HG03378 (cell line): ENCODE data around the gene KIAA0825.

ENCODE experiments used
- ATAC-seq: cut with Tn5 transposase; IDR thresholded peaks from one replicate; pipeline ENCODE4 v1.9.1; 2021; ENCODE audit warnings: mild to moderate bottlenecking, moderate library complexity; ENCODE audit not compliant: unreplicated experiment

KIAA0825 gene

DNA sequence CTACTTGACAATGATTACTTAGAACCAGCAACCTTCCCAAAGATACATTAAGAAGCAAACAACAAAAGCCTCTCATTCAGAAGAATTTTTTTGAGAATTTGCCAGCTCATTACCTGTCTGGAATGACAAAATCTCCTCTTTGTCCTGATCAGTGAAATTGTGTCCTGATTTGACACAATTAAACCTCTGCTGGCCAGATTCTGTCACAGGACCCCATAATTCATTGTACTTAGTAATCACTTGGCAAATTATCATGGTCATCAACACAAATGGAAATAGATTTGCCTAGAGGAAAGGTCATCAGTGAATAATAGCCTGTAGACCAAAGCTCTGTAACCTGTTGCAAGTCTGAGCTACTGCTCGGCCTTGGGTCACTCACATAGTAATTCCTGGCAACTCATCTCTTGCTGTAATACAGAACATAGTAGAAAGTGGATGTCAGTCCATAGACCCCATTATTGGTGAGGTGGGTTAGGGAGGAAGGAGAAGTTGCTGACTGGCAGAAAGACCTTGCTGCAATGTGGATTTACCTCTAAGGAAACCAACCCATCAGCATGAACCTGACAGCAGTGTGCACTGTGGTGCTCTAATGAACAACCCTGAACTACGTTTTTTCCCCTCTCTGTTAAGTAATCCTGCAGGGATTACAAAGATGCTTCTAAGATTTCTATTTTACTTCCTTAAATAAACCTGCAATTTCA is 370.1 kb downstream of the KIAA0825 start:
- ATAC-seq: no peak

DNA sequence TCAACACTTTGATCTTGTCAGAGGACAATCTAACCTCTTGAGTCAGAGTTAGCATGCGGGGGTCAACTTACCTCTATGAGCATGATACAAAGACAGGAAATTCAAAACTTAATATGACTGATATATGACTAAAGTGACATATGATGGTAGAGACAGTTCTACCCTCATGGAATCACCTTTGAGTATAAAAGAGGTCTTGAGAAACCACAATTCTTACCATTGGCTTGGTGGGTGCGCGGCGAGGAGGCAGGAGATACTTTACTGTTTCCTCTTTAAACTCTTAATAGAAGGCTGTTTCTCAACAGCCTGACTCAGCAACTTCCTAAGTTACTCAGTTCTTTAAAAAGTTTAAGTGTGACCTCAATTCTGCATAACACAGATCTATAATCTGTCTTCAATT is 372.8 kb downstream of the KIAA0825 start:
- ATAC-seq: no peak

- ATAC-seq: no peak
These were observed 373.5 kb downstream of the KIAA0825 start for GRCh38 chr5:94244921-94245320.

DNA sequence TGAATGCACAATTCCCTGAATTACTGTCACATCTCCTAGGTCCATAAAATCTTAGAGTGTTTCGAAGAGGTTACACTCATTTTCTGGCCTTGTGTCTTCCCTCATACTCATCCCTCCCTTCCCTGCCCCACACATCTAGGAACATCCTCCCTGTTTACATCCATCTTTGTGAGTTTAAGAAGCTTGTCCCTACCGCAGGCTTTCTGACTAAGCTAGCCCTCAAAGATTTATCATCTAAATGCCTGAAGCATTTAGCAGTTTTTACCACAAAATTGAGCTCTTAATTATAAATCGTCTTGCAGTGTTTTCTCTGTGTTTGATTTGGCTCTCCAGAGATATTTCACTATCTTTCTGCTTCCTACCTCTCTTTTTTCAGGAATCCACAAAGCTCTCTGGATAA is 374.8 kb downstream of the KIAA0825 start:
- no peak for ATAC-seq

DNA sequence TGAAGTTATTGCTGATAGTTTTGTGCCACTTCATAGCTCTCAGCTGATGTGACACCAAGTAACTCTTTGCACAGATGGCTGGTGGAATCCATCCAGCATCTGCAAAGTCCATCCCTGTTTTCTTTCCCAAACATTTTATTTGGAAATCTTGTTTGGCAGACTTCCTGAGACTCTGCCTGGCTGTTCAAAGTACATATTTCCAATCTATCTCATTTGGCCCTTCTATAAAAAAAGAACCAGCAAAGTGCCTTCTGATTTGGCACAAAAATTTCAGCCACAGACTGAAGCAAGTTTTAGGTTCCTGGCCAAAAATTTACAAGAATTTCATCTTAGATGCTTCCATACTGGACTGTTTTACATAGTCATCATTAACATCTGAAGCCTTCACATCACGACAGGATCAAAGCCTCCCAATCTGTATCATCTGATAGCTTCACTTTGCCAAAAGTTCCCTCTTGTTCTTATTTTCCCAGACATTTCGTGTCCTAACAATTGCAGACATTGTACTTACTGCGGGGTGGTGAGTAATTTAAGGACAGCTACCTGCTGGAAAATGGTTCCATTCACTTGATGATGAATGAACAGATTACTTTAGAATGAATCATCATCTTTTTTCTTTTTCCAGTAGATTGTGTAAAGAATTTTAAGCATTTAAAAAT is 377.3 kb downstream of the KIAA0825 start:
- no peak for ATAC-seq

GRCh38 chr5:94240596-94240992 is 377.8 kb downstream of the KIAA0825 start:
- no peak for ATAC-seq

DNA sequence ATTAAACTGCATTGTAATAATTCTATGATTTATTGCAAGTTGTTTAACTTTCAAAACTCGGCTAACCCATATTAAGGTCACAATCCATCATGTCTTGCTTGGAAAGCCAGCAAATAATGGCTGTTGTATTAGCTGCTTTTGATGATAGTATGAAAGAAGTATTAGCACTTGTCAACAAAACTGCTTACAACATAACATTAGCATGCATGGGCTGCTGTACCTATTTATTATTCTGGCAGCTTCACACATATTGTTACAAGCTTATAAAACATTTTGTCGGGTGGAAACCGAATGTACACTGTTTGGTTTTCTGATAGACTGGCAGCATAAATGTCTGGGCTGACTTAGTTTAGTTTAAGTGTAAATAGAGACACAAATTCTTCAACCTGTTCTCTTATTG is 378.3 kb downstream of the KIAA0825 start:
- no peak for ATAC-seq

DNA sequence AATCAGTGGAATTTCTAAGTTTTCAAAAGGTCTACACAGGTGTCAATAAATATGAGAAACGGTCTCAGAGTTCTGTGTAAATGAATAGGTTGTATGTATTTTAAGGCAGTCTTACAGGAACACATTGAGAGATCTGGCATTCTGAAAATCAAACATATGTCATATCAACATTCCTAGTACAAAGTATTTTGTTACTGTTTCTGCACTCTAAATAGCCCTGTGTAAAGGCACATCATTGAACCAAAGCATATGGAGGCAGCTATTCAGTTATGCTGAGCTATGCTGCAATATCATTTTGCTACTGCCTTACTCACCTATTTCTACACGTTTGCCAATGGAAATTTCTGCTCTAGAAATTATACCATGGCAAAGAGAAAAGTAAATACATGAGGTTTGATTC is 379.1 kb downstream of the KIAA0825 start:
- ATAC-seq: no peak

- no peak for ATAC-seq
These were observed 383.4 kb downstream of the KIAA0825 start for GRCh38 chr5:94234987-94235386.

DNA sequence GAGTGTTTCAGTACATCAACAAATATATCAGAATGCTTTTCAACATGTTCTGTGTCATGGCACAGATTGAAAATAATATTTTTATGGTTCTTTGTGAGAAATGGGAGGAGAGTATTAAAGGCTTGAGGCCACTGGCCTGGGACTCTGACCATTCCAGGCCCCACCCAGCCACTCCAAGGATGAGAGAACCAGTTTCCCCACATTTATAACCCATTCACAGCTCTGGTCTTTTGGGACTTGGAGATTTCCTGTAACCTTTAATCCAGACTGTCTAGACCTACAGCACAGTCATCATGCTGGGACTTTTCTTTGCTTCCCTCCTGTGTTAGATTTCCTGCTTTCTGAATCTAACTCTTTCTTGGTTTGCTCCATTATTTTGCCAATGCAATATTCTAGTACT is 389.6 kb downstream of the KIAA0825 start:
- ATAC-seq: no peak

DNA sequence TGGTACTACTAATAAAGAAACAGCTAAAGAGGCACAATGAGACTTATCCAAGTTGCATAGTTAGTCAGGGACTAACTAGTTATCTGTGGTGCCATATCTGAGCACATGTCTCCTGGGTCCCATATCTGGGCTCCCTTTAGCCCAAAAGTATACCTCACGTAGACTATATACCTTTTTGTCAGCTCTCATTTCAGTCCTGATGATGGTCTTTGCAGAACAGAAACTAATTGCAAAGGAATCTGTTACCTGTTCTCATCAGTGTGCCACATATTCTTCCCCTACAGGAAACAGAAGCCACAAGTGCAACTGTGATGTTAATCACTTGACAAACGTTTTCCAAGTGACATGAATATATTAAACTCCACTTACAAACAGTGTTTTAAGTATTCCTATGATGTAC is 395.2 kb downstream of the KIAA0825 start:
- no peak for ATAC-seq

DNA sequence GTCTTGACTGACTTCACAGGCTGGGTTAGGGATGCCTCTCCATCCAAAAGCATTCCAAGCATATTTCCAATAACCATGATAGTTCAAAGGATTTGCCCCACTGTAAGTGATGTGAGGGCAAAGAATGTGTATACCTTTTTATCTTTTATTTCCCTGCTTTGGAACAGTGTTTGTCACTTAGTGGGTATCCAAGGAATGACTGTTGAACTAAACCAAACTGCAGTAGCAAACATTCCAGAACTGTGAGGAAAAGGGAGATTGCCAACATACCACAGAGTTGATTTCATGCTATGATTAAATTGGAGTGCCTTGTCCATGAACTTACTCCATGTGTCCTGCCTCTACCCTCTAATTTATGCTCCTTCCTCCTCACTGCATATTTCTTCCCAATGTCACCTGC is 400.0 kb downstream of the KIAA0825 start:
- ATAC-seq: no peak

GRCh38 chr5:94217745-94218144 is 400.7 kb downstream of the KIAA0825 start:
- ATAC-seq: no peak

- ATAC-seq: no peak
These were observed 401.2 kb downstream of the KIAA0825 start for GRCh38 chr5:94217216-94217615.

- no peak for ATAC-seq
These were observed 405.9 kb downstream of the KIAA0825 start for GRCh38 chr5:94212476-94212875.

GRCh38 chr5:94209774-94210355 is 408.5 kb downstream of the KIAA0825 start:
- no peak for ATAC-seq

GRCh38 chr5:94209272-94209671 is 409.1 kb downstream of the KIAA0825 start:
- ATAC-seq: no peak

GRCh38 chr5:94199566-94199965 is 418.8 kb downstream of the KIAA0825 start:
- no peak for ATAC-seq

- no peak for ATAC-seq
These were observed 420.4 kb downstream of the KIAA0825 start for GRCh38 chr5:94197970-94198369.

GRCh38 chr5:94196953-94197352 is 421.5 kb downstream of the KIAA0825 start:
- ATAC-seq: no peak

DNA sequence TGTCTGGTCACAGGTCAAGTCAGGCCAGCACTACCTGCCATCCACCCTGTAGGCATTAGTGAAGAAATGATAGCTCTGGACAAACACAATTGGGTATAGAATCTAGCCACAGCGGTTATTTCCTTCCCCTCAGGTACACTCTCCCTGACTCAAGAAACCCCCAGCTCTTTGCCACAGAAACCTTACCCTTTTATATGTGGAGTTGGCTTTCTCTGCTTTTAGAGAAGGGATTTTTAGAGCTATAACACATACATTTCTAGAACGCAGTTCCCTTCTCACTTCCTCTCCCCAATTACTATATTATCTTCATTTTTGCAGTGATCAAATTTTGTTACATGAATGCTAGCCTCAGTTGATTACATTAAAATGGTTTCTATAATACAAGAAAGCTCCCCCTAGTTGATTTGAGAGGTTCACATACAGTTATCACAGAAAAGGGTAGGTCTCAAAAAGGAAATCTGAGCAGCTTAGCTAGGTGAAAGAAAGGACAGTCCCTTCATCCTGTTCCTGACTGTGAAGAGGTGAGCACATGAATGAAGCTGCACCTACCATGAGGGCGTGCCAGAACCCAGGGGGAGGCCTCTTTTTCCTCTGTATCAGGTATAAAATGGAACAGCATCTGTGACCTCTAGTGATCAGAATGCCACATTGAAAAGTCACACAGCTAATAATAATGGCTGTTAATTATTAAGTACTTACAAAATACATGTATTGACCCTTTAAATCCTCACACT is 425.6 kb downstream of the KIAA0825 start:
- ATAC-seq: no peak

GRCh38 chr5:94191604-94192003 is 426.8 kb downstream of the KIAA0825 start:
- no peak for ATAC-seq
